Vagina (tissue), 2 donors: ENCODE data around the gene PPARA.
"Not testable (repeated sequence)": the region's sequence is repeated elsewhere in the genome, so short reads cannot be mapped to it uniquely, and the experiment has no call there.

Experiments used
- CTCF ChIP-seq, 3 experiments: fragments of 450-650 bp in 2 of 3; fragments of 200-600 bp in 1 of 3; sonication (generic) in 1 of 3; IDR thresholded peaks; one replicate each; pipeline ENCODE4 v1.5.1; 2017 to 2019; ENCODE audit warnings: antibody characterized with exemption in 3 of 3, mild to moderate bottlenecking in 2 of 3, moderate library complexity in 2 of 3
- POLR2A ChIP-seq, 2 donors: fragments of 450-650 bp; IDR thresholded peaks; one replicate each; pipeline ENCODE4 v1.6.1; 2017; ENCODE audit warnings: antibody characterized with exemption in 2 of 2, mild to moderate bottlenecking in 2 of 2, moderate library complexity in 2 of 2
- POLR2AphosphoS5 ChIP-seq, 2 donors: sonication (generic); formaldehyde crosslinking; IDR thresholded peaks; one replicate each; pipeline ENCODE4 v1.9.0; 2017; ENCODE audit warnings: antibody characterized with exemption in 2 of 2, mild to moderate bottlenecking in 2 of 2, low read depth in 1 of 2; ENCODE audit not compliant: insufficient read depth in 1 of 2

DNA sequence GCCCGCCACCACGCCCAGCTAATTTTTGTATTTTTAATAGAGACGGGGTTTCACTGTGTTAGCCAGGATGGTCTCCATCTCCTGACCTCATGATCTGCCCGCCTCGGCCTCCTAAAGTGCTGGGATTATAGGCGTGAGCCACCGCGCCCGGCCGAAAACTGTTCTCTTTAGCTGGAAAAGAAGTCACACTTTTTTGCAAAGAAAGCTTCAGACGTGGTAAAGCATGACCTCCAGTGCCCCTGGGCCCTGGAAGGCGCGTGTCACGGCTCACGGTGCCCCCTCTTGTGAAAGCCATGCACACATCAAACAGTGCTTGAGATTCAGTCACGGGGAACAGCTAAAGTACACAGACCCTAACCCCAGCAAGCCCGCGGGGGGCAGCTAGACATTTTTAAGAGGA is 48.5 kb downstream of the PPARA start:
- not testable (repeated sequence) for TF ChIP-seq POLR2A (IDR thresholded peaks at IDR 0.05); CTCF (IDR thresholded peaks at IDR 0.05); POLR2AphosphoS5 (IDR thresholded peaks at IDR 0.05; ENCODE audit: insufficient read depth in 1 of 2, low read depth in 1 of 2)
